Panc1 (cell line): ENCODE data around the gene SLIT3. TPM values are rescaled to one million over a fixed set of nuclear protein-coding genes. Genes with fewer than 3 reads are reported as not detected.

Experiments
- ATAC-seq: fragments of 200-7000 bp; cut with Tn5 transposase; 2 replicates; pipeline ENCODE4 v1.9.1; 2020; ENCODE audit warnings: mild to moderate bottlenecking, moderate library complexity
- BruUV-seq: library from RNA; stranded (reverse); fragments of 400-500 nt; replicated peaks from 2 replicates; lab custom pipeline; 2021; lab: Mats Ljungman, UMichigan
- CTCF ChIA-PET: fragments of 300-600 bp; sonication (Branson Sonifier 250); formaldehyde crosslinking; loops from one replicate; lab custom pipeline; 2022; ENCODE audit warnings: antibody characterized with exemption; lab: Charles Lee
- POLR2A ChIA-PET: fragments of 300-600 bp; sonication (Branson Sonifier 250); formaldehyde crosslinking; loops from one replicate; lab custom pipeline; 2022; ENCODE audit warnings: antibody characterized with exemption; lab: Charles Lee
- DNase-seq: peaks from one replicate; pipeline ENCODE4 v3.0.0-alpha.2; 2010; ENCODE audit warnings: low read depth, low spot score
- H3K27ac ChIP-seq: 2 replicates; pipeline ENCODE4 v1.5.1; 2011; ENCODE audit warnings: mild to moderate bottlenecking, low read length, inconsistent platforms
- H3K27me3 ChIP-seq: fragments of 200-500 bp; sonication (Bioruptor generic); 2 replicates; pipeline ENCODE4 v1.6.0; 2014; ENCODE audit warnings: low read length, inconsistent platforms; ENCODE audit not compliant: control insufficient read depth, insufficient read depth
- H3K36me3 ChIP-seq: fragments of 200-500 bp; sonication (Bioruptor generic); 2 replicates; pipeline ENCODE4 v1.5.1; 2014; ENCODE audit warnings: inconsistent platforms, mild to moderate bottlenecking, low read length, moderate library complexity; ENCODE audit not compliant: control insufficient read depth, insufficient read depth
- H3K4me1 ChIP-seq: 2 replicates; pipeline ENCODE4 v1.5.1; 2011; ENCODE audit warnings: inconsistent platforms, mild to moderate bottlenecking, low read length, moderate library complexity; ENCODE audit not compliant: control insufficient read depth, insufficient read depth
- H3K4me3 ChIP-seq, 2 experiments: 2 replicates each; pipeline ENCODE4 v1.5.1; 2011 to 2012; ENCODE audit warnings: low read depth in 2 of 2, low read length in 2 of 2, mild to moderate bottlenecking in 2 of 2, inconsistent platforms in 1 of 2, moderate library complexity in 1 of 2
- H3K9me3 ChIP-seq: fragments of 200-500 bp; sonication (Bioruptor generic); 2 replicates; pipeline ENCODE4 v1.5.1; 2014; ENCODE audit warnings: low read depth, mild to moderate bottlenecking, inconsistent platforms, low read length, moderate library complexity; ENCODE audit not compliant: control insufficient read depth, insufficient read depth
- POLR2AphosphoS5 ChIP-seq: IDR thresholded peaks from 2 replicates; pipeline ENCODE4 v1.6.1; 2012; ENCODE audit warnings: mild to moderate bottlenecking, low read depth, low read length, moderate library complexity
- SIN3A ChIP-seq: IDR thresholded peaks from 2 replicates; pipeline ENCODE4 v1.6.1; 2012; ENCODE audit warnings: low read depth, mild to moderate bottlenecking, low read length, moderate library complexity, borderline replicate concordance; ENCODE audit not compliant: insufficient read depth
- TCF7L2 ChIP-seq: IDR thresholded peaks from 2 replicates; pipeline ENCODE4 v1.6.1; 2011; ENCODE audit warnings: mild to moderate bottlenecking, low read depth, low read length, inconsistent platforms
- in situ Hi-C: cut with HindIII; loops from 2 replicates; pipeline ENCODE4 v1.10.0; 2016; ENCODE audit warnings: low sequenced_read_pairs, low pct_unique_long_range_greater_than_20kb
- intact Hi-C: fragments of 100-400 bp; cut with micrococcal nuclease; formaldehyde crosslinking; loops from one replicate; pipeline ENCODE4 v1.10.0; 2022; ENCODE audit not compliant: unreplicated experiment
- total RNA-seq: library from RNA; stranded (reverse); gene quantifications from one replicate; pipeline ENCODE4 v1.2.1, GENCODE V29; 2021; ENCODE audit not compliant: unreplicated experiment
- TF ChIP-seq, protein P1 (sequence below), 2 experiments: IDR thresholded peaks; 2 replicates each; pipeline ENCODE4 v1.6.1; 2011 to 2012; ENCODE audit warnings: low read depth in 2 of 2, control low read depth in 1 of 2, low read length in 1 of 2, mild to moderate bottlenecking in 1 of 2, moderate library complexity in 1 of 2; ENCODE audit not compliant: insufficient read depth in 1 of 2
- TF ChIP-seq, protein P2 (sequence below): fragments of 450-650 bp; IDR thresholded peaks from 2 replicates; pipeline ENCODE4 v1.5.1; 2017; ENCODE audit warnings: mild to moderate bottlenecking

SLIT3 gene
- total RNA-seq, 1 experiment from 2014 or later, result 26.4 TPM

DNA sequence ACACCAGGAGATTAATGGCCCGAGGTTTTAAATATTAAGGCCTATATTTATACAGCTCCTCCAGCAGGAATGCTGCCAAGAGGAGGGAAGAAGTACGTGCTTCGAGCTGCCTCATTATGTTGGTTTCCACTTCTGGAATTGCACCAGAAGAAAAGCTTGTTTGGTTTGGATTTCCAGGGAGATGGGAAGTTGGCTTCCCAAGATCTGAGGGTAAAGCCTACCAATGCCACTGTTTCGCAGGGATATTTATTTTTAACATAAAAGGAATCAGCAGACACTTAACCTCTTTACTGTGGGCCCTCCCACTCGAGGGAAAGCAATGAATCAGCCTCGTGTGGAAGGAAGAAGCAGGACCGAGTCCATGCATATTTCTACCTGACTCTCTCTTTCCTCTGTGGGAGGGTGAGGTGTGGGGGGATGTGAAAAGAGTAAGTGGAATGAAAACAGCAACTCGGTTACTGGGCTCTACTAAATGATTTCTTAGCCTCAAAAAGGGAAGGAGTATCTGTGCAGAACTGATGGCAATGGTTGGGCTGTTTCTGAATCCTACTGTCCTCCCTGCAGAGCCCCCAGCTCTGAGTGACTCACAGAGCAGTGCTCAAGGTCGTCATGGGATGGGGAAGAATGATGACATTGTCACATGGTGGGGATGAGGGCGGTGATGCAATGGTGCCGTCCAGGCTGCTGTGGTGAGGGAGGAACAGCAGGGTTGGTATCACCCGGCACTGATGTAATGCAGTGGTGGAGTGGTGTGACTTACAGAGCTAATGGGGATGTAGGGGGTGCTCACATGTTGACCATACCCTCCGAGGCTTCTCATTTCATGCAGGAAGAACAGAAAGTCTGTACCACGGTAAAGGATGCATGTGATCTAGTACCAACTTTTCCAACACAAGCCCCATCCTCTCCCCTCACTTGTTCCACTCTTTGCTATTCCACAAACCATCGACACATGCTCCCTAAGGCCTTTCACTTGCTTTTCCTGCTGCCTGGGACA, 506.8 kb downstream of the SLIT3 start:
- POLR2A ChIA-PET, result interaction anchor here (0.6 kb wide), 1 partner anchor 527 kb away, joined by 10 read pairs; no protein-coding TSS in a partner anchor
- Histone ChIP-seq H3K27ac (no peak overlapping the region), H3K9me3 (no peaks in the 10 kb centered on the region), H3K27me3 (no peaks in the 10 kb centered on the region), H3K4me3 (no peak overlapping the region), H3K4me1 (no peaks in the 10 kb centered on the region), H3K36me3 (no peaks in the 10 kb centered on the region)
- intact Hi-C loops (no loop called here), in situ Hi-C loops (no loop called here)
- TF ChIP-seq, protein P1, sequence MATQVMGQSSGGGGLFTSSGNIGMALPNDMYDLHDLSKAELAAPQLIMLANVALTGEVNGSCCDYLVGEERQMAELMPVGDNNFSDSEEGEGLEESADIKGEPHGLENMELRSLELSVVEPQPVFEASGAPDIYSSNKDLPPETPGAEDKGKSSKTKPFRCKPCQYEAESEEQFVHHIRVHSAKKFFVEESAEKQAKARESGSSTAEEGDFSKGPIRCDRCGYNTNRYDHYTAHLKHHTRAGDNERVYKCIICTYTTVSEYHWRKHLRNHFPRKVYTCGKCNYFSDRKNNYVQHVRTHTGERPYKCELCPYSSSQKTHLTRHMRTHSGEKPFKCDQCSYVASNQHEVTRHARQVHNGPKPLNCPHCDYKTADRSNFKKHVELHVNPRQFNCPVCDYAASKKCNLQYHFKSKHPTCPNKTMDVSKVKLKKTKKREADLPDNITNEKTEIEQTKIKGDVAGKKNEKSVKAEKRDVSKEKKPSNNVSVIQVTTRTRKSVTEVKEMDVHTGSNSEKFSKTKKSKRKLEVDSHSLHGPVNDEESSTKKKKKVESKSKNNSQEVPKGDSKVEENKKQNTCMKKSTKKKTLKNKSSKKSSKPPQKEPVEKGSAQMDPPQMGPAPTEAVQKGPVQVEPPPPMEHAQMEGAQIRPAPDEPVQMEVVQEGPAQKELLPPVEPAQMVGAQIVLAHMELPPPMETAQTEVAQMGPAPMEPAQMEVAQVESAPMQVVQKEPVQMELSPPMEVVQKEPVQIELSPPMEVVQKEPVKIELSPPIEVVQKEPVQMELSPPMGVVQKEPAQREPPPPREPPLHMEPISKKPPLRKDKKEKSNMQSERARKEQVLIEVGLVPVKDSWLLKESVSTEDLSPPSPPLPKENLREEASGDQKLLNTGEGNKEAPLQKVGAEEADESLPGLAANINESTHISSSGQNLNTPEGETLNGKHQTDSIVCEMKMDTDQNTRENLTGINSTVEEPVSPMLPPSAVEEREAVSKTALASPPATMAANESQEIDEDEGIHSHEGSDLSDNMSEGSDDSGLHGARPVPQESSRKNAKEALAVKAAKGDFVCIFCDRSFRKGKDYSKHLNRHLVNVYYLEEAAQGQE (IDR thresholded peaks at IDR 0.05; ENCODE audit: insufficient read depth in 1 of 2, low read depth in 2 of 2, low read length in 1 of 2), result no peak
- TF ChIP-seq POLR2AphosphoS5, result no peak
- TF ChIP-seq, protein P2, sequence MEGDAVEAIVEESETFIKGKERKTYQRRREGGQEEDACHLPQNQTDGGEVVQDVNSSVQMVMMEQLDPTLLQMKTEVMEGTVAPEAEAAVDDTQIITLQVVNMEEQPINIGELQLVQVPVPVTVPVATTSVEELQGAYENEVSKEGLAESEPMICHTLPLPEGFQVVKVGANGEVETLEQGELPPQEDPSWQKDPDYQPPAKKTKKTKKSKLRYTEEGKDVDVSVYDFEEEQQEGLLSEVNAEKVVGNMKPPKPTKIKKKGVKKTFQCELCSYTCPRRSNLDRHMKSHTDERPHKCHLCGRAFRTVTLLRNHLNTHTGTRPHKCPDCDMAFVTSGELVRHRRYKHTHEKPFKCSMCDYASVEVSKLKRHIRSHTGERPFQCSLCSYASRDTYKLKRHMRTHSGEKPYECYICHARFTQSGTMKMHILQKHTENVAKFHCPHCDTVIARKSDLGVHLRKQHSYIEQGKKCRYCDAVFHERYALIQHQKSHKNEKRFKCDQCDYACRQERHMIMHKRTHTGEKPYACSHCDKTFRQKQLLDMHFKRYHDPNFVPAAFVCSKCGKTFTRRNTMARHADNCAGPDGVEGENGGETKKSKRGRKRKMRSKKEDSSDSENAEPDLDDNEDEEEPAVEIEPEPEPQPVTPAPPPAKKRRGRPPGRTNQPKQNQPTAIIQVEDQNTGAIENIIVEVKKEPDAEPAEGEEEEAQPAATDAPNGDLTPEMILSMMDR, result no peak
- no peak for ATAC-seq
- no peak for DNase-seq
- CTCF ChIA-PET, result interaction anchor here (0.7 kb wide), 1 partner anchor 106 kb away, joined by 10 read pairs; no protein-coding TSS in a partner anchor
- BruUV-seq, result no TSS peak

DNA sequence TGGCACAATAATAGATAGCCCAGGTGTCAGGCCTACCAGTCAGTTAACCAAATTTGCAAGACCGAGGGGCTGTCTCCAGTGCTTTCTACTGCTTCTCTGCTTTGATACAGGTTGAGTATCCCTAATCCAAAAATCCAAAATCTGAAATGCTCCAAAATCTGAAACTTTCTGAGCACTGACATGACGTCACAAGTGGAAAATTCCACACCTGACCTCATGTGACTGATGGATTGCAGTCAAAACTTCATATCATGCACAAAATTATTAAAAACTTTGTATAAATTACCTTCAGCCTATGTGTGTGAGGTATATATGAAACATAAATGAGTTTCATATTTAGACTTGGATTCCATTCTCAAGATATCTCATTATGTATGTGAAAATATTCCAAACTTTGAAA, 508.3 kb downstream of the SLIT3 start:
- Histone ChIP-seq H3K4me1 (no peaks in the 10 kb centered on the region), H3K4me3 (no peak overlapping the region), H3K27me3 (no peaks in the 10 kb centered on the region), H3K36me3 (no peaks in the 10 kb centered on the region), H3K27ac (no peak overlapping the region), H3K9me3 (no peaks in the 10 kb centered on the region)
- DNase-seq (no peak), ATAC-seq (no peak)
- no TSS peak for BruUV-seq
- ChIA-PET CTCF (no interaction called here), POLR2A (no interaction called here)
- TF ChIP-seq TCF7L2, result no peak
- no peak for TF ChIP-seq SIN3A
- no peak for TF ChIP-seq POLR2AphosphoS5
- in situ Hi-C loops (no loop called here), intact Hi-C loops (no loop called here)
